Neural progenitor cell (in vitro differentiated cells): ENCODE data around the gene ABL1. TPM values are rescaled to one million over a fixed set of nuclear protein-coding genes. Genes with fewer than 3 reads are reported as not detected.

Experiments used
- DNase-seq: peaks from one replicate; pipeline ENCODE4 v3.0.0-alpha.2; 2016; ENCODE audit warnings: low spot score
- H2AFZ ChIP-seq: fragments of 200-600 bp; sonication (generic); replicated peaks from 2 replicates; pipeline ENCODE4 v1.6.1; 2016; ENCODE audit warnings: antibody characterized with exemption
- H3F3A ChIP-seq: fragments of 200-600 bp; sonication (generic); 2 replicates; pipeline ENCODE4 v1.6.1; 2016; ENCODE audit warnings: antibody characterized with exemption, low read depth
- H3K27ac ChIP-seq: fragments of 200-600 bp; sonication (generic); 2 replicates; pipeline ENCODE4 v1.5.1; 2016; ENCODE audit warnings: mild to moderate bottlenecking
- H3K27me3 ChIP-seq: fragments of 200-600 bp; sonication (generic); 2 replicates; pipeline ENCODE4 v1.6.1; 2016; ENCODE audit warnings: mild to moderate bottlenecking, moderate library complexity
- H3K36me3 ChIP-seq: fragments of 200-600 bp; sonication (generic); 2 replicates; pipeline ENCODE4 v1.5.1; 2016
- H3K4me1 ChIP-seq: fragments of 200-600 bp; sonication (generic); 2 replicates; pipeline ENCODE4 v1.6.1; 2016; ENCODE audit warnings: mixed run types
- H3K4me2 ChIP-seq: fragments of 200-600 bp; sonication (generic); 2 replicates; pipeline ENCODE4 v1.6.1; 2016
- H3K4me3 ChIP-seq: fragments of 200-600 bp; sonication (generic); 2 replicates; pipeline ENCODE4 v1.5.1; 2016
- H3K79me2 ChIP-seq: fragments of 200-600 bp; sonication (generic); 2 replicates; pipeline ENCODE4 v1.6.1; 2016; ENCODE audit warnings: low read depth
- H3K9ac ChIP-seq: fragments of 200-600 bp; sonication (generic); 2 replicates; pipeline ENCODE4 v1.6.1; 2016
- H3K9me3 ChIP-seq: fragments of 200-600 bp; sonication (generic); 2 replicates; pipeline ENCODE4 v1.5.1; 2016; ENCODE audit warnings: low read depth
- H4K20me1 ChIP-seq: fragments of 200-600 bp; sonication (generic); 2 replicates; pipeline ENCODE4 v1.6.1; 2016; ENCODE audit warnings: low read depth
- H3K27ac Mint-ChIP-seq: 3 replicates; pipeline ENCODE4 v1.8.0; 2021; ENCODE audit warnings: mixed read lengths
- H3K27me3 Mint-ChIP-seq: 2 replicates; pipeline ENCODE4 v1.8.0; 2022; ENCODE audit warnings: low read depth, mild to moderate bottlenecking, inconsistent platforms, moderate library complexity, mixed read lengths; ENCODE audit not compliant: insufficient read depth
- H3K36me3 Mint-ChIP-seq: 3 replicates; pipeline ENCODE4 v1.8.0; 2021; ENCODE audit warnings: mixed read lengths
- H3K4me1 Mint-ChIP-seq: 3 replicates; pipeline ENCODE4 v1.8.0; 2021; ENCODE audit warnings: mixed read lengths
- H3K4me3 Mint-ChIP-seq: 3 replicates; pipeline ENCODE4 v1.8.0; 2021; ENCODE audit warnings: mild to moderate bottlenecking, moderate library complexity, mixed read lengths
- H3K9me3 Mint-ChIP-seq: 3 replicates; pipeline ENCODE4 v1.8.0; 2020; ENCODE audit warnings: mixed read lengths
- CTCF ChIP-seq: fragments of 200-600 bp; sonication (generic); IDR thresholded peaks from 2 replicates; pipeline ENCODE4 v1.5.1; 2017; ENCODE audit warnings: antibody characterized with exemption, mild to moderate bottlenecking
- EZH2 ChIP-seq: fragments of 200-600 bp; sonication (generic); IDR thresholded peaks from 2 replicates; pipeline ENCODE4 v1.6.1; 2017; ENCODE audit warnings: antibody characterized with exemption, mild to moderate bottlenecking, moderate library complexity
- EZH2phosphoT487 ChIP-seq: fragments of 200-600 bp; sonication (generic); IDR thresholded peaks from 2 replicates; pipeline ENCODE4 v1.6.1; 2017; ENCODE audit warnings: antibody characterized with exemption
- total RNA-seq: library from RNA; depleted of rRNA; stranded (reverse); fragments of >200 nt; gene quantifications from 2 replicates; pipeline ENCODE4 v1.2.3, GENCODE V29; 2015; ENCODE audit warnings: low replicate concordance

Gene ABL1
- total RNA-seq, 1 donor from 2014 or later = 38.4 TPM

GRCh38 chr9:130895481-130896232 lies 60.6 kb downstream of the ABL1 start:
- Histone ChIP-seq H3K27me3 (no peaks in the 10 kb centered on the region), H4K20me1 (peaks cover 54% of the 10 kb centered on the region), H3F3A (peaks cover 23% of the 10 kb centered on the region), H3K4me2 (no peak overlapping the region), H3K4me1 (no peaks in the 10 kb centered on the region), H3K36me3 (no peaks in the 10 kb centered on the region), H3K4me3 (no peak overlapping the region), H3K9me3 (no peaks in the 10 kb centered on the region), H3K27ac (no peak overlapping the region), H2AFZ (no peak overlapping the region), H3K79me2 (no peaks in the 10 kb centered on the region), H3K9ac (no peak overlapping the region)
- Mint-ChIP-seq H3K9me3 (no peaks in the 10 kb centered on the region), H3K36me3 (no peaks in the 10 kb centered on the region), H3K27ac (no peak overlapping the region), H3K27me3 (peaks cover 10% of the 10 kb centered on the region), H3K4me1 (peaks cover 43% of the 10 kb centered on the region), H3K4me3 (no peak overlapping the region)
- no peak for TF ChIP-seq CTCF
- no peak for TF ChIP-seq EZH2
- no peak for TF ChIP-seq EZH2phosphoT487
- DNase-seq = peak; percentile 55

- H3K4me1 ChIP-seq = no peaks in the 10 kb centered on the region
- no peaks in the 10 kb centered on the region for H3K36me3 Mint-ChIP-seq
- no peak within 1 kb of the TSS for H3K27ac ChIP-seq
- no peak within 1 kb of the TSS for H3K4me2 ChIP-seq
- H3K27me3 ChIP-seq = no peaks in the 10 kb centered on the region
- DNase-seq = no peak
- no peak within 1 kb of the TSS for H3K27ac Mint-ChIP-seq
- no peak for TF ChIP-seq CTCF
- TF ChIP-seq EZH2phosphoT487 = no peak
- TF ChIP-seq EZH2 = no peak
- H3K4me3 ChIP-seq = no peak within 1 kb of the TSS
- peaks cover 23% of the 10 kb centered on the region for H3F3A ChIP-seq
- no peaks in the 10 kb centered on the region for H3K36me3 ChIP-seq
- peaks cover 47% of the 10 kb centered on the region for H4K20me1 ChIP-seq
- H3K9me3 ChIP-seq = no peaks in the 10 kb centered on the region
- H3K79me2 ChIP-seq = no peaks in the 10 kb centered on the region
- no peaks in the 10 kb centered on the region for H3K9me3 Mint-ChIP-seq
- peaks cover 8% of the 10 kb centered on the region for H3K27me3 Mint-ChIP-seq
- H3K4me3 Mint-ChIP-seq = no peak within 1 kb of the TSS
- H3K9ac ChIP-seq = no peak within 1 kb of the TSS
- peaks cover 35% of the 10 kb centered on the region for H3K4me1 Mint-ChIP-seq
- no peak within 1 kb of the TSS for H2AFZ ChIP-seq
These were observed 61.4 kb downstream of the ABL1 start, which contains the start of gene QRFP for GRCh38 chr9:130896233-130897014. QRFP (minus strand) TSS chr9:130896812; CDS start chr9:130893838, 2,974 bp downstream.

GRCh38 chr9:130897105-130897751 lies 62.2 kb downstream of the ABL1 start:
- no peaks in the 10 kb centered on the region for H3K27me3 ChIP-seq
- peaks cover 39% of the 10 kb centered on the region for H4K20me1 ChIP-seq
- H3K79me2 ChIP-seq = no peaks in the 10 kb centered on the region
- no peaks in the 10 kb centered on the region for H3K9me3 ChIP-seq
- Mint-ChIP-seq H3K4me1 (peaks cover 27% of the 10 kb centered on the region), H3K9me3 (no peaks in the 10 kb centered on the region), H3K36me3 (no peaks in the 10 kb centered on the region), H3K4me3 (no peak overlapping the region), H3K27me3 (peaks cover 5% of the 10 kb centered on the region), H3K27ac (no peak overlapping the region)
- DNase-seq = no peak
- H3K36me3 ChIP-seq = no peaks in the 10 kb centered on the region
- no peak overlapping the region for H2AFZ ChIP-seq
- H3K27ac ChIP-seq = no peak overlapping the region
- H3K4me3 ChIP-seq = no peak overlapping the region
- H3K9ac ChIP-seq = no peak overlapping the region
- peaks cover 18% of the 10 kb centered on the region for H3F3A ChIP-seq
- H3K4me2 ChIP-seq = no peak overlapping the region
- no peak for TF ChIP-seq CTCF
- no peaks in the 10 kb centered on the region for H3K4me1 ChIP-seq
